ENCODE results near the gene ZNF581.
A peak's percentile ranks its signal among the peaks of the same experiment; 100 is the strongest.

The ZNF581 gene

DNA sequence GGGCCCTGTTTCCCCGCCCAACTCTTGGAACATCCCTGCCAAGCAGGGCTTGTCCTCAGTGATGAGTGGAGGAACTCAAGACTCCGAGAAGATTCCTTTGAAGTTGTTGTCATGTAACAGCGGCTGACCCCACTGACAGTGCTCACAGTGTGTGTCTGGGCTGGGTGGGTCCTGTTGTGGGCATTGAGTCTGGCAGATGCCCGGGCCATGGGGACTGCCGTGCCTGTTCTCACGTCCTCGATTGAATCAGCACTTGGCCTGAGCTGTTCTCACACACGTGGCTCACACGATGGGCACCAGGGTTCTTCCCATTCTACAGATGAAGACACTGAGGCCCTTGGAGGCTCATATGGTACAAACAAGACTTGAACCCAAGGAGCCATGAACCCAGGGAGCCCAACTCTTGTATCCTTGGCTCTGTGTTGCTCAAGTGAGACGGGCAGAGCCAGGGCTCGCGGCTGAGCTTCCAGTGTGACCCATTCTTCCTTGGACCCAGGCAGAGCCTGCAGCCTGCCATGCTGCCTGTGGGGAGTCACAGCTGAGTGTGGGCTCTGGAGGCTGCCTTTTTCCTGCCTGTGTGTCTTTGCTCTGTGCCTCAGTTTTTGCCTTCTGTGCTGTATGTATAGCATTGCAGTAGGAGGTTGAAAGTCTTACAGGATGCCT is 23.0 kb downstream of the ZNF581 start:
- no peak for DNase-seq (ENCODE audit: low spot score)

DNA sequence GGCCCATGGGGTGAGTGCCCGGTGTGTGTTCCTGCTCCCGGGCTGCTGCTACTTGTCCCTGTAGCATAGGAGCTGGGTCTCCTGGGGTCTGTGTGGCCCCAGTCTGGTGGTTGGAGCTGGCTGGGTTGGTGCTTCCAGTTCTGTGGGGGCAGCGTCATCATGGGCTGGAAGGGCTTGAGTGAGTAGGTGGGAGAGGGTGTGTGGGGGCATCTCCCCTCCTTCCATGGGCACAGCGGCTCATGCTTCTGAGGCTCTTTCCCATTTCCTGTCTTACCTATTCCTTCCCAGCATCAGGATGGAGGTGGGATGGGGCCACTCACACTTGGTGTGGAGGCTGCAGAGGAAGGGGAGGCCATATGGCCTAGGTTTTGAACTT is 23.5 kb downstream of the ZNF581 start:
- DNase-seq (ENCODE audit: low spot score): no peak

DNA sequence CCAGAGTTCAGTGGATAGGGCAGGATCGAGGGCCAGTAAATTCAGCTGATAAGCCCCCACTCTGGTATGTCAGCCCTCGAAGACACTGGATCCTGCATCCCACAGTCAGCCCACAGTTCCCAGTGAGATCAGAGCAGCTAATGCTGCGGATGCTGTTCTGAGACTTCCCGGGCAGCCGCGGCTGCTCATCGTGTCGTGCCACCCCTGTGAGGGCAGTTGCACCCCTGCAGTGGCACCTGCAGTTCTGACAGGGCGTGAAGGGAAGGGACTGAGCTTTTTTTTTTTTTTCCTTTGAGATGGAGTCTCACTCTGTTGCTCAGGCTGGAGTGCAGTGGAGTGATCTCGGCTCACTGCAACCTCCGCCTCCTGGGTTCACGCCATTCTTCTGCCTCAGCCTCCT is 24.1 kb downstream of the ZNF581 start:
- DNase-seq (ENCODE audit: low spot score): no peak

DNA sequence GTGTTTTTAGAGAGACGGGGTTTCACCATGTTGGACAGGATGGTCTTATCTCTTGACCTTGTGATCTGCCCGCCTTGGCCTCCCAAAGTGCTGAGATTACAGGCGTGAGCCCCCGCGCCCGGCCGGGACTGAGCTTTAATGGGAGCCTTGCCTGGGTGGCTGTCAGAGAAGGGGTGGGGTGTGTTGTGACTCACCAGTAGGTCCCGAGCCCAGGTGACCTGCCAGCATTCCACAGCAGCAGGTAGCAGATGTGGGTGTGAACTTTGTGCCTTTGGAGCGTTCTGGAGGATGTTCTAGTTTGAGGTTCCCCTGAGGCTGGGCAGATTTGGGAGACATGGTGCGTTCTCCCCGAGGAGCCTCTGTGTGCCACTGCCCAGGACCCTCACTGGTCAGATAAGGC is 24.5 kb downstream of the ZNF581 start:
- no peak for DNase-seq (ENCODE audit: low spot score)

DNA sequence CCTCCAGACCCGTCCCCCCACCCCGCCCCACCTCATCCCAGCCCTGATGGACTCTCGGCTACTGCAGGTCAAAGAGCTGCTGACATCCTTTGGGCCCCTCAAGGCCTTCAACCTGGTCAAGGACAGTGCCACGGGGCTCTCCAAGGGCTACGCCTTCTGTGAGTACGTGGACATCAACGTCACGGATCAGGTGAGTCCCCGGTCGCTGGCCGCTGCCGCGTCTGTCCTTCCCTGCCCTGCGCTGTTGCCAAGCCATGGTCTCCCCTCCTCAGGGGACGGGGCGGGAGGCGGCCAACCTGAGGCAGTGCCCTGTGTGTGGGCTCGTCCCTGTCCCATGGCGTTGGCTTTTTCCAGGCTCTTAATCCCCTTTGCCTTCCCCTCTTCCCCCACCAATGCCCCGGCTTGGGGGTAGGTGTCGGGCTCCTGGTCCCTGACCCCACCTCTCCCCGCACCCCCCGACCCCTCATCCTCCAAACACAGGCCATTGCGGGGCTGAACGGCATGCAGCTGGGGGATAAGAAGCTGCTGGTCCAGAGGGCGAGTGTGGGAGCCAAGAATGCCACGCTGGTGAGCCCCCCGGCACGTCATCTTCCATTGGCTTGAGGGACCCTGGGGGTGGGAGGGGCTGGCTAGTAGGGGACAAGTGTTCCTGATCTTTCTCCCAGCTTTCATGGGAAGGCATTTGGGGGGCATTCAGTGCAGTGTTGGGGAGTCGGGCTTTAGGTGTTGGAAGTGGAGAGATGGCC is 25.3 kb downstream of the ZNF581 start:
- DNase-seq (ENCODE audit: low spot score): no peak

DNA sequence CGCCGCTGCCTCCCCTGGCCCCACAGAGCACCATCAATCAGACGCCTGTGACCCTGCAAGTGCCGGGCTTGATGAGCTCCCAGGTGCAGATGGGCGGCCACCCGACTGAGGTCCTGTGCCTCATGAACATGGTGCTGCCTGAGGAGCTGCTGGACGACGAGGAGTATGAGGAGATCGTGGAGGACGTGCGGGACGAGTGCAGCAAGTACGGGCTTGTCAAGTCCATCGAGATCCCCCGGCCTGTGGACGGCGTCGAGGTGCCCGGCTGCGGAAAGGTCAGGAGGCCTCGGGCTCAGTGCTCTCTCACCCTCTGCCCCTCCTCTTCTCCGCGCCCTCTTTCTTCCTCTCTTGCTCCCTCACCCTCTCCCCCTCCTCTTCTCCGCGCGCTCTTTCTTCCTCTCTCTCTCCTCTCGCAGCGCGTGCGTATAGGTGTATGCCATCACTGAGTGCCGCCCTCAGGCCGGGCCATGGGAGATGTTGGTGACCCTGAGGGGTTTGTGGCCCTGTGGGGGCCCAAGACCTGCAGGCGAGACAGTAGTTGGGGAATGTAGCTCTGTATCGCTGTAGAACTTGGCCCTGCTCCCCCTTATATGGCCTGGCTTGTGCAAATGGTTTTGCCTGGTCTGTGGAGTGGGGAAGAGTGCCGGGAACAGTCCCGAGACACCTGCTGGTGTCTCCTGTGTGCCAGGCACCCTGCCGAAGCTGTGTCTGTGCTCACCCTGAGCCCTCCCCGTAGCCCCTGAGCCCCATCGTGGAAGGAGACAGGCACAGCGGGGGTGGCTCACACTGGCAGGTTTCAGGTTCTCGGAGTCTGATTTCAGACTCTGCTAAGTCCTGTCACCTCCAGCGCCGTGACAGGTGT is 26.2 kb downstream of the ZNF581 start:
- no peak for DNase-seq (ENCODE audit: low spot score)

DNA sequence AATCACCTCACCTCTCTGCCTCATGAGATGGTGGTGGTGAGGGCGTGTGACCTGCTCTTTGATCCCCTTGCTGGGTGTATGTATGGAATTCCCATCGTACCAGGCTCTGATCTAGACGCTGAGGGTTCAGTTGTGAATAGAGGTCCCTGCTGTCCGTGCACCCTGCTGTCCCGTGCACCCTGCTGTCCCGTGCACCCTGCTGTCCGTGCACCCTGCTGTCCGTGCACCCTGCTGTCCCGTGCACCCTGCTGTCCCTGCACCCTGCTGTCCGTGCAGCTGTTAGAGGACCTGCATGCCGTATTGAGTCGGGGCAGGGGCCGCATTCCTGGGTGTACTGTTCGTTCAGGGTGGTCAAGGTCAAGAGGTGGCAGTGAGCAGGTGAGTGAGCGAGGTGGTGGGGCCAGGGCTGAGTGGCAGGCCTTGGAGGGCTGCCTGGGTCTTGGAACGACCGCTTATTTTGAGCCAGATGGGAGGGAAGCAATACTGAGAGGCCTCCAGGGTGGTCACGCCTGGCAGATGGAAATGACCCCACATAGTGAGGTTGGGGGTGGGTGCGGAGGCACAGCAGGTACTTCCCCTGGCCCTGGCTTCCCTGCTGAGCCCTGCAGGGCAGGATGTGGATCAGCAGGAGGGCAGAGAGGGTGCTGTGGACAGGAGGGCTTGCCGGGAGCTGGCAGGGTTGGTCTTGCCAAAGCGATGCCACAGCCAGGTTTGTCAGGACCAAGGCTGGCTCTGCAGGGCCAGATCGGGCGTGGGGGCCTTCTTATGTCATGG is 27.0 kb downstream of the ZNF581 start:
- no peak for DNase-seq (ENCODE audit: low spot score)

DNA sequence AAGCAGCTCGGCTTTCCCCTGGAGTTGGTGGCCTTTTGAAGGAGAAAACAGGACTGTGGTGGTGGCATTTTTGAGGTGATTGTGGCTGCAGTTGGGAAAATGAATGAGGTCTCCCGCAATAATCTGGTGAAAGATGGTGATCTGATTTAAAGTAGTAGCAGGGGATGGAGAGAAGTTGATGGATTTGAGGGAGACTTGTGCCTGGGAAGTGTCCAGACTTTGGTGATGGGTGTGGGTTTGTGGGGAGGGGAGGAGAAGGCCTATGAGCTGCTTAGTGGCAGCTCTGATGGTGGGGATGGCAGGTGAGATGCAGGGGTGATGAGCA is 27.6 kb downstream of the ZNF581 start:
- DNase-seq (ENCODE audit: low spot score): no peak

DNA sequence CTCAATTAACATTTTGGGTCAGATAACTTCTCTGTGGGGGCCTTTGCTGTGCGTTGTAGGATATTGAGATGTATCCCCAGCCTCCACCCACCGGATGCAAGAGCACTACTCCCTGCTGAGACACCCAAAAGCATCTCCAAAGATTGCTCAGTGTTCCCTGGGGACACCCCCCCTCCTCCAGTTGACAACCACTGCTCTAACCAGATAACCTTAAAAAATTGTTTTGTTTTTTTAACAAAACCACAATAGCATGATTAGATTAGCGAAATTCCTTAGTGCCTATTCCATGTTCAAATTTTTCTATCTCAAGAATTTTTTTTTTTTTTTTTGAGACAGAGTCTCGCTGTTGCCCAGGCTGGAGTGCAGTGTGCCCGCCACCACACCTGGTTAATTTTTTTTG is 29.0 kb downstream of the ZNF581 start:
- no peak for DNase-seq (ENCODE audit: low spot score)

DNA sequence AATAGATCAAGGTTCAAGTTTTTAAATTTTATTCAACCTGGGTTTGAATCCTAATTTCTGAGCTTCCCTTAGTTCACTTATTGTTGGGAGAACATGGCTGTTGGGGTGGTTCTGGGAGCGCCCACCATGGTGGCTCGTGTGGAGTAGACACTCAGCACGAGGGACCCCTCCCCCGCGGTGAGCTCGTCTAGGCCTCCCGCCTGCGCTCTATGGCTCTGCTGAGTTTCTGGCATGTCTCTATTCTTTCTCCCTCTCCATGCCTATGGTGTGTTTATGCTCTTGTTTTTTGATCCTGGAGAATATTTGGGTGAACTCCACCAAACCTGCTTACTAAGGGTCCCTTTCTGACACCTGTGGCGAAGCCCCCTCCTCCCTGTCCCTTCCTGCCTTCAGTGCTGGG is 30.0 kb downstream of the ZNF581 start:
- no peak for DNase-seq (ENCODE audit: low spot score)

DNA sequence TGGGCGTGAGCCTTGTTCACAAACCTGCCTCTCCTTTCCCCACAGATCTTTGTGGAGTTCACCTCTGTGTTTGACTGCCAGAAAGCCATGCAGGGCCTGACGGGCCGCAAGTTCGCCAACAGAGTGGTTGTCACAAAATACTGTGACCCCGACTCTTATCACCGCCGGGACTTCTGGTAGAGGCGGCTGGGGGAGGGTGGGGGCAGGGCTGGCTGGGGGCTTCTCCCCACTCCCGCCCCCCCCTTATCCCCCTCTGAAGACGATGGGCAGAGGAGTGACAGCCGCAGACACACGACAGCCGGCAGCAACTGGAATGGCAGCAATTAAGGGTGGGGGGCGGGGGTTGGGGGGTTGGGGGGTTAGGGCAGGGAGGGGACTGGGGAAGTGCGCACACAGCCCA is 30.4 kb downstream of the ZNF581 start:
- DNase-seq (ENCODE audit: low spot score): no peak

DNA sequence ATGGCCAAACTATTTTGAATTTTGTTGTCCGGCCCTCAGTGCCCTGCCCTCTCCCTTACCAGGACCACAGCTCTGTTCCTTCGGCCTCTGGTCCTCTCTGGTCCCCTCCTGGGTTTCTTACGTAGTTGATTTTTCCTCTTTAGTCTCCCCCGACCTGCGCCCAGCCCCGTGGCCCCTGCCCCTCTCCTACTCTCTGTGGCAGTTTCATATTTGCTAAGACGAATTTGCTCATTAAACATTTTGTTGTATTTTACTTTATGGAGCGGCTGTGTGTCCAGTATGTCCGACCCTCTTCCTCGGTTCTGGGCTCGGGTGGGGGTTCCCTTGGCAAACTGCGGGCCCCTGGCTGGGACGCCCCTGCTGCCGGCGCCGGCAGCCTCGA is 31.0 kb downstream of the ZNF581 start:
- no peak for DNase-seq (ENCODE audit: low spot score)

DNA sequence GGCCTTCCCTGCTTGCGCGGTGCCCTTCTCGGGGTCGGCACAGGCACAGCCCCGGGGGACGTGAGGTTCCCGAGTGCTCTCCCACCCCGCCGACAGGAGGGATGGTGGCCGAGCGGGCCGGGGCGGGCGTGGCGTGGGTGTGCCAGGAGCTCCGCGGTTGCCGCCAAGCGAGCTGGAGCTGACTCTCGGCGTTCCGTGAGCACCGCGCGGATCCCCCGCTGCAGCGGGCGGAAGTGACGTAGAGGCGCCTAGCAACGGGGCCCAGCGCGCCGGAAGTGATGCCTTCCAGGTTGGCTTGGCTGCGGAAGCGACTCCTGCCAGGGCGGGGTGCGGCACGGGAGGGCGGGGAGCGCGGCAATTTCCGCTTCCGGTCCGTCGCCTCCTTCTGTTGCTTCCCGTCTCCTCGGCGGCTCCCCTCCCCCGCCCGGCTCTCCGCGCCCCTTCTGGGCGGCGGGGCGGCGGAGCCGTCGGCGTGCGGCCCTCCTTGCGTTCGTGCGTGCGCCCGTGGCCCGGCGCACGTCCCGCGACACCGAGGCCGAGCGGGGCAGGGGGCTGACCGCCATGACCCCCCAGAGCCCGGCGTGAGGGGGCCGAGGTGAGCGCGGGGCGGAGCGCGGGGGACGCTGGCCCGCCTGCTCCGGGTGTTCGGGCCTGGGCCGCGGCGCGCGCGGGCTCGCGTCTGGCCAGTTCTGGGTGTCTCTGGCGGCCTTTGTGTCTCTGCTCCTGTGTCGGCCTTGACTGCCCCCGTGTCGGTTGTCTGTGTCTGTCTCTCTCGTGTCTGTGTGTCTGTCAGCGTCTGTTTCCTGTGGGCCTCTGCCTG is 31.6 kb downstream of the ZNF581 start, which contains the start of gene EPN1:
EPN1 (plus strand) TSS at position 386 of the 820 bp plus-strand sequence. CDS start 3,402 bp downstream, outside the sequence.
- DNase-seq (ENCODE audit: low spot score): peak; percentile 96

DNA sequence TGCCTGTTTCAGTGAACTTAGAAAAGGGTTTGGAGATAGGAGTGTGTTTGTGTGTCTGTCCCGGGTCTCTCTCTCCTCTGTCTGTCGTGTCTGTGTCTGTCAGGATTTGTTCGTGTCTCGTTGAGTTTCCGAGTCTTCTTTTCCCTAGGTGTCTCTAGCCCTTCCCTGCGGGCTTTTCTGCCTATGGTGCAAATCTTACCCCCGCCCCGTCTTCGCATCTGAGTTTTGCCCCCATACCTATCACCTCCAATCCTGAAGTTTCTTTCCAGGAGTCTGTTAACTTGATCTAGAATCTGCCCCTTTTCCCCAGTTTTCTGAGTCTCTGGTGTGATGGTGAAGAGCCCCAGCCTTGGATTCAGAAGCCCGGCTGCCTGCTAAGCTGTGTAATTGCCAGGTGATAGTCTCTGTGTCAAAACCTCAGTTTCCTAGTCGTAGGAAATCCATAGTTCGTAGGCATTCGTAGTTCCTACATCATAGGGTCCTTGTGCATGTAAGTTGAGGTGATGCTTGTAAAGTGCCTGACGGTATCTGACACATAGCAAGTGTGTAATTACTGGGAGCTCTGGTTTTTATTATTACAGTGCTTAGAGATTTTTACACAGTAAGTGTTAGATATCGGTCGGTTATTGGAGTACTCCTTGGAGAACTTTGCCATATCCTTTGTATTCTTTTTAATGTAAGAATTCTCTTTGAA is 32.4 kb downstream of the ZNF581 start:
- no peak for DNase-seq (ENCODE audit: low spot score)

DNA sequence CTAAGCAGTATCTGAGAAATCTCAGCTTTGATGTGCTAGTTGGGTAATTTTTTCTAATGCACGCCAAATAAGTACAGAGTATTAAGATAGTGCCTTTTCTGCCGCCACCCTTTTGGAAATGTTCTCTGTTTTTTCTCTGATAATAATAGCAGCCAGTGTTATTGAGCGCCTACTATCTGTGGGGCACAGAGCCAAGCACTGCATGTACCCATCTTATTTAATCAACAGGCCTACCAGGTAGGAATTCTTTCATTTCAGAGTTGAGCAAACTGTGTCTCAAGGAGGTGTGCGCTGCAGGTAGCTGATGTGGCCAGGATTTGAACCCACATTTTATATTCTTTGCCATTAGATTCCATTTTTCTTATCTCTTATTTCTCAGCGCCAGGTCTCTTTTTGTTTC is 32.9 kb downstream of the ZNF581 start:
- DNase-seq (ENCODE audit: low spot score): no peak

DNA sequence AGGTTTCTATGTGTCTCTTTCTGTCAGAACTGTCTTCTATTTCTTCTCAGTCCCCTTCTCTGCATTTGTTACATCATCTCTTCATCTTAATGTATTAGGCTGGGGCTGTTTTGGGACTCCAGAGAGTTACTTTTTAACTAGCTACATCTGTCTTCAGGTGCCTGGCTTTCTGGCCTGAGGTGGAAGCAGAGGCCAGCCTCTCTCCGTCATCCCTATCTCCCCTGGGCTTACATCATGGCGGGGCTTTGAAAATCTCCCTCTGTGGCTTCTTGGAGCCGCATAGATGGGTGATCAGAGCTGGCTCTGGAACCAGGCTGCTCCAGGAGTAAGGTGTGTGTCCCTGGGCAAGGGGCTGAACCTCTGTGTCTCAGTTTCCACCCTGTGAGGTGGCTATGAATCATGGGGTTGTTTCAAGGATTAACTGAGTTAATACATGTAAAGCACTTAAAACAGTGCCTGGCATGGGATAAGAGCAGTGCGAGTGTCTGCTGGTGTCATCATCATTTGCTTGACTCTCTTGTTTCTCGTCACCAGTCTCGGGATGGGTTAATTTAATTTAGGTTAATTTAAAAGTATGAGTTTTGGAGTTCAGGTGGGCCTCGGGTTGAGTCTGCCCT is 33.5 kb downstream of the ZNF581 start:
- no peak for DNase-seq (ENCODE audit: low spot score)

DNA sequence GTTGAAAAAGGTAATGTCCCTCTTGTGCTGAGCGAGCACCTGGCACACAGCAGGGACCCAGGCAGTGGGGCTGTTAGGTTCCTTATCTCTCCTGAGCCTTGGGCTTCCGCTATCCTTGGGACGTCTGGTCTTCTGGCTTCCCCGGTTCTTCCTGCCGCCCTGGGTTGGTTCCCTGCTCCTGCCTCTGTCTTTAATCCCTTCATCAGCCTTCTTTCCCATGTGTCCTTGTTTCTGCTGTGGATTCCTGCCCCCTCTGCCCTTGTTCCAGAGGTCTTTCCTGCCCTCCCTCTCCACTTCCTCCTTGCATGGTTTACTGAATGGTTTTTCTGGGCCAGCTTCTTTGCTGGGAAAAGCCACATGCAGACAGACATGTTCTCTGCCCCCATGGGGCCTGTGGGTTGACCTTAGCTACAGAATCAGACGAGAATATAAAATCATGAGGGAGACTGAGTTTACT is 34.2 kb downstream of the ZNF581 start:
- no peak for DNase-seq (ENCODE audit: low spot score)

DNA sequence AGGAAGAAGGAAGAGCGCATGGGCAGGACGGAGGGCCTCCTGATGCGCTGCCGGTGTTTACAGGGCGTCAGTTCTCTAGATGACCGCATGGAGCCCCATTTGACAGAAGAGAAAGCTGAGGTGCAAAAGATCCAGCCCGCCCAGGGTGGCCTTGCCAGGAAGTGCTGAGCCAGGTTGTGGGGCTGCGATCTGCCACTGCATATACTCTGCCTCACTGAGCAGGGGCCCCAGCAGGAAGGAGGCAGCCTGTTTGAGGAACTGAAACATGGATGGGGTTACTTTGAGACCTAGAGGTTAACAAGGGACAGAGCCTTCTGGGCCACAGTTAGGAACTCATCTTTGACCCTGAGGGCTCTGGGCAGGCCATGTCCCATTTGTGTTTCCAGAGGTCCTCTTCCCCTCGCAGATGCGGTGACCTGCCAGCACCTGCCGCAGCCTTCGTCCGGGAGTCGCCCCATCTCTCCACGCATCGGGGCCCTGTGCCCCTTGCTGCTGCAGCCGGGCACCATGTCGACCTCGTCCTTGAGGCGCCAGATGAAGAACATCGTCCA is 34.7 kb downstream of the ZNF581 start:
- no peak for DNase-seq (ENCODE audit: low spot score)

DNA sequence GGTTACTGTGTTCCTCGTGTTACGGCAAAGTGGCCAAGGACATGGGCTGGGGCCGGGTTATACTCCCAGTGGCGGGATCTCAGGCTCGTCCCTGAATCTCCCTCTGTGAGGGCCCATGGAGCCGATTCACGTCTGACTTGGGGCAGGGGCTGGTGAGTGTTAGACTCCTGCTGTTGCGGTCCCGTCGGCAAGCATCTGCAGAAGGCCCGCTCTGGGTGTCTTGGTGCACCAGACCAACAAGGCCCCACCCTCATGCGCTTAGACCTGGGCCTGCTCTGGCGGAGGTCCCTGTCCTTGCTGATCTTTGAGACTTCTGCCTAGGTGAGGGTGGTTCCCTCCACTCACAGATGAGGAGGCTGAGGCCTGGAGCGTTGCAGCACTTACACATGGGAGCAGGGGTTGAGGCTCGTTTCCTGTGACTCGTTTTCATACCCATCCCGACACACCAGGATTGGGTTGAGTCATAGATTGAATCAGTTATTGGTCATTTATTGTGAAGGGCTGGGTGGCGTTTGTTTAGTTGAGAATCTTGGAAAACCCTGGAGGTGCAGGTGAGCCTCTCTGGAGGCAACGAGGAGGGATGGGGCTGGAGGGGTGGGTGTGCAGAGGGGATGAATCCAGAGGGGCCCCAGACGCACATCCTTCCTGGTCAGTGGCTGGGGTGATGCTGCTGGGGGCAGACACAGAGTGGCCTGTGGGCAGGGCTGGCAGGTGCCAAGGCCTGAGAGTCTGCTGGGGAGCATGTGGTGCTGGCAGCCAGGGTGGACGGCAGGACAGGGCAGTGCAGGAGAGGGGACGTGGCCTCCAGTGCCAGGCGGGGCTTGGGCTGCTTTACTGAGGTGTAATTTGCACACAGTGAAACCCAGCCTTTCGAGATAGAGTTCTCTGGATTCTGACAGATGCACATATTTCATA is 36.2 kb downstream of the ZNF581 start:
- DNase-seq (ENCODE audit: low spot score): no peak
